ENCODE results near the gene SCFD2. TPM values are rescaled to one million over a fixed set of nuclear protein-coding genes. Genes with fewer than 3 reads are reported as not detected.
"Not testable (repeated sequence)": the region's sequence is repeated elsewhere in the genome, so short reads cannot be mapped to it uniquely, and the experiment has no call there.

SCFD2 gene
- total RNA-seq, 2 experiments from 2014 or later = 18.8 to 19.9 TPM

DNA sequence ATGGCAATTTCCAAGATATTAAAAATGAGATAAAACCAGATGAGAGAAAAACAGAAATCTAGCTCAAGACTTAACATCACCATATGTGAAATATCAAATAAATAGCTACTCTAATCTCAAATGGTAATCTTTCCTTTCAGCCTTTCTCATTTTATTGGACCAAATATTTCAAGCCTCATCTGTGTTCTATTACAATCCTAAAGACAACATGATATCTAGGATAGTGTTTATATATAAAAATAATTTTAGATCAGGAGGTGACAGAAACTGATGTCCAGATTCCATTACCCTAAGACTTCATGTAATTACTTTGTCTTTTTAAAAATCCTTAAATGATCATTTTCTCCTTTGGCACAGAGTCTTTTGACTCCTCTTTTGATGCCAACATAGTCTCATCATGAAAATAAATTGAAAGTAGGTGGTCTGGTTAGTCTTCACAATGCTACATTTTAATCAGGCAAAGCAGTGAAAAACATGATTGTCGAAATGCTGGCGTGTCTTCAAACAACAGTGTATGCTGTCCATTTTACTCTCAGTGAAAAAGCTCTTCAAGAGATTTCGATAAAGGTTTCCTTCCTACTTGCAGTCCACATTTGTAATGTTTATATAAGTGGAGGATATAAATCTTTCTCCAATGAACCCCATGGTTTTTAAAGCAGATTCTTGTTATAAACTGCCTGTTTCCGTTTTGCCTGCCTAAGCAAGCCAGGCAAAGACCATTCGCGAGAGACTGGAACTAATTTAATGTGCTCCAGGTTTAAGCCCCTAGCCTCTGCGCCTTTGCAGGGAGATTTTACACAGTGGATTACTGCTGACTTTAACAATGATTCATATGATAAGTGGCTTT is 169.8 kb downstream of the SCFD2 start:
- intact Hi-C loops (cut with micrococcal nuclease) = loop anchor here (2.0 to 10.0 kb wide), 5 partner anchors 181 to 1021 kb away; partner anchors contain the start of gene FIP1L1
- H3K4me1 Mint-ChIP-seq (ENCODE audit: low read depth) = peaks cover 2% of the 10 kb centered on the region

DNA sequence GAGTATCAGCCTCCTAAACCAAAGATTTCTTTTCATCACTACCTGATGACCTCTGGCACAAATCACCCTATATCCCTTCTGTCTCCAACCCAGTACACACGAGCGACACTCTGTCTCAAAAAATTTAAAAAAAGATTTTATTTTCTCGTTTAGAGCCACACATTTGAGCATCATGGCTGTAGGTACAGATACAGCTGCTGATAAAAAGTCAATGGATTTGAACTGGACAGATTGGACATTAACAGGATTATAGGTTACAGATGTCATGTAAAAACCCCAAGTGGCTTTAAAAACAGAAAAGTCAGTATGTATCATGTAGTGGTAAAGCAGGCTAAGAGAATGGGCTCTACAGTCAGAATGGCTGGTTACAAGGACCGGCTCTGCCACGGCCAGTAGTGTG is 171.1 kb downstream of the SCFD2 start:
- no peaks in the 10 kb centered on the region for H3K27me3 Mint-ChIP-seq
- no peak overlapping the region for H3K4me3 Mint-ChIP-seq
- intact Hi-C loops (cut with micrococcal nuclease) = loop anchor here (5.0 to 10.0 kb wide), 4 partner anchors 183 to 1023 kb away; partner anchors contain the start of gene FIP1L1
- no peak for DNase-seq
- ChIA-PET POLR2A (no interaction called here), CTCF (interaction anchor here (4.2 kb wide), 1 partner anchor 1039 kb away, joined by 26 read pairs; no protein-coding TSS in a partner anchor)
- no peaks in the 10 kb centered on the region for H3K36me3 Mint-ChIP-seq
- no peak overlapping the region for H3K27ac Mint-ChIP-seq
- no peaks in the 10 kb centered on the region for H3K9me3 Mint-ChIP-seq
- peaks cover 2% of the 10 kb centered on the region for H3K4me1 Mint-ChIP-seq (ENCODE audit: low read depth)

More for the DNA sequence above, 169.8 kb downstream of the SCFD2 start:
- H3K27ac Mint-ChIP-seq = no peak overlapping the region
- H3K4me3 Mint-ChIP-seq = no peak overlapping the region
- H3K9me3 Mint-ChIP-seq = no peaks in the 10 kb centered on the region
- no peaks in the 10 kb centered on the region for H3K36me3 Mint-ChIP-seq
- no peak for DNase-seq
- H3K27me3 Mint-ChIP-seq = no peaks in the 10 kb centered on the region
- ChIA-PET CTCF (interaction anchor here (0.7 to 4.2 kb wide), 3 partner anchors 21 to 1037 kb away, joined by 3 to 26 read pairs (median 3); no protein-coding TSS in a partner anchor), POLR2A (no interaction called here)

DNA sequence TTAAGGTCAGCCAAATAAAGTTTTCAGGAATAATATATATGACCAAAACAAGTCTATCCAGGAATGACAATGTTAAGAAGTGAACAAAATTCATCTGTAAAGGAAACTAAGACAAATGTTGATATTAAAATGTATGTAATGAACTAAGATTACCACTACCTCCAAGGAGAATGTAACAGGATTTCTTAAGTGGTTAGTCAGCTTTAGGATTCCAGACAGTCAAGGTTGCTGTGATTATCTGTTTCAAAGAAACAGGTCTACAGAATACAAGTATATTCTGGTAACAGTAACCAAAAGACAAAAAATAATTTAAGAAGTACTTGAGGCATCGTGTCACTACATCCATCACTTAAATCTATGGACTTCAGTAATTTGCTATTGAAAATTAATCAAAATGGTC is 172.8 kb downstream of the SCFD2 start:
- DNase-seq = no peak
- H3K4me1 Mint-ChIP-seq (ENCODE audit: low read depth) = no peaks in the 10 kb centered on the region
- no peaks in the 10 kb centered on the region for H3K36me3 Mint-ChIP-seq
- POLR2A ChIA-PET = no interaction called here
- H3K4me3 Mint-ChIP-seq = no peak overlapping the region
- no peaks in the 10 kb centered on the region for H3K27me3 Mint-ChIP-seq
- no peaks in the 10 kb centered on the region for H3K9me3 Mint-ChIP-seq
- no peak overlapping the region for H3K27ac Mint-ChIP-seq
- CTCF ChIA-PET = interaction anchor here (4.2 kb wide), 1 partner anchor 1040 kb away, joined by 26 read pairs; no protein-coding TSS in a partner anchor
- intact Hi-C loops (cut with micrococcal nuclease) = loop anchor here (10.0 kb wide), 1 partner anchor 712 kb away; no protein-coding TSS in a partner anchor

DNA sequence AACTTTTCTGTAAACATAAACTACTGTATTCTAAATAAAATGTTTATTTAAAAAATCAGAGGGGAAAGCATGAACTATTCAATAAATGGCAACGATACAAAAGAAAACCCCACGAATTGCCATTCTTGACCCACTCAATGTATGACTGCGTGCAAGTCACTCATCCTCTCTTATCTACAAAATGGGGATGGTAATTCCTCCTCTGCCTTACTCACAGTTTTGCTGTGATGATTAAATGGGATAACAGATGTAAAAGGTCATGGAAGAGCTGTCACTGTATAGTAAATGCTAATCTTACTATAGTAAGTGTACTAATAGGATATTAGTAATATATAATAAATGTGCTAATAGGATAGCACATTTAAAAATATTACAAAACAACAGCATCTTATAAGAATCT is 173.4 kb downstream of the SCFD2 start:
- POLR2A ChIA-PET = no interaction called here
- no peak overlapping the region for H3K27ac Mint-ChIP-seq
- intact Hi-C loops (cut with micrococcal nuclease) = loop anchor here (10.0 kb wide), 1 partner anchor 712 kb away; no protein-coding TSS in a partner anchor

DNA sequence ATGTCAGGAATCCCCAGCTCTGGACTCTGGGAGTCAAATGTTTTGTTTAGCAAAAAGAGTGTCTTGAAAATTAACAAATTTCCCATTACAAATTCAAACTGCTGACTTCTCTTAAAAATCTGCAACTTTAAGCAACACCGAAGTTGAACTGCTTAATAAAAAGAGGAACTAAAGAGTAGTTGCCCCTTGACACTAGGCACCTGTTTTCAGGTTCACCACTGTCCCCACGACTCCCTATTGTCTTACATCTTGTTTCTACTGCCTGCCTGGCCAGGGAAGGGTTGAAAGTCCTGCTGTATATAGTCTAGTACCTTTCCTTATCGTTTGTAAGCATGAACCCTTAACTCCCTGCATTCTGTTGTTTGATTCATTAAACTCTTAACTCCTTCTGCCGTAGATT is 173.9 kb downstream of the SCFD2 start:
- intact Hi-C loops (cut with micrococcal nuclease) = loop anchor here (10.0 kb wide), 1 partner anchor 713 kb away; no protein-coding TSS in a partner anchor
- CTCF ChIA-PET = no interaction called here
- no peak for DNase-seq
- Mint-ChIP-seq H3K9me3 (no peaks in the 10 kb centered on the region), H3K36me3 (no peaks in the 10 kb centered on the region), H3K27ac (no peak overlapping the region), H3K4me1 (ENCODE audit: low read depth) (no peaks in the 10 kb centered on the region), H3K27me3 (no peaks in the 10 kb centered on the region), H3K4me3 (no peak overlapping the region)
- POLR2A ChIA-PET = no interaction called here

More for the DNA sequence above, 173.4 kb downstream of the SCFD2 start:
- no peak for DNase-seq
- Mint-ChIP-seq H3K4me1 (ENCODE audit: low read depth) (no peaks in the 10 kb centered on the region), H3K27me3 (no peaks in the 10 kb centered on the region), H3K9me3 (no peaks in the 10 kb centered on the region), H3K36me3 (no peaks in the 10 kb centered on the region), H3K4me3 (no peak overlapping the region)
- CTCF ChIA-PET = interaction anchor here (4.2 kb wide), 1 partner anchor 1041 kb away, joined by 26 read pairs; no protein-coding TSS in a partner anchor

DNA sequence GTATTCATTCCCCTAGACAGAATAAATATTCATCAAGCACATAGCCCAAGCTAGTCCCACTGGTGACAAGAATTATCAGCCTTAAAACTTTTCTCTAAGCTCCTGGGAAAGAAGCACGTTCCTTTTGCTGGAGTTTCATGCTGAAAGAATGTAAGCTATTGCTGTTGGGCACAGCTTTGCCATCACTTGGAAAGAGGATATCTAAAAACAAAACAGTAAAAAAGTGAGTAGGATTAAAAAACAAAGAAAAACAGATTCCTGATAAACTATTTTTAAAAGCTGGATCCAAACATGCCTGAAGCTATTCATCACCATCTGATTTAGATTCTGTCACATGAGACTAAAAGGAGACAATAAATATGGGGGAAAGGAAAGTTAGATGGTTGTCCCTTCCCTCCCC is 176.8 kb downstream of the SCFD2 start:
- no peak overlapping the region for H3K27ac Mint-ChIP-seq
- DNase-seq = no peak
- no peak overlapping the region for H3K4me3 Mint-ChIP-seq
- intact Hi-C loops (cut with micrococcal nuclease) = no loop called here
- peaks cover 11% of the 10 kb centered on the region for H3K36me3 Mint-ChIP-seq
- no peaks in the 10 kb centered on the region for H3K27me3 Mint-ChIP-seq
- ChIA-PET CTCF (no interaction called here), POLR2A (no interaction called here)
- H3K9me3 Mint-ChIP-seq = no peaks in the 10 kb centered on the region
- no peaks in the 10 kb centered on the region for H3K4me1 Mint-ChIP-seq (ENCODE audit: low read depth)

DNA sequence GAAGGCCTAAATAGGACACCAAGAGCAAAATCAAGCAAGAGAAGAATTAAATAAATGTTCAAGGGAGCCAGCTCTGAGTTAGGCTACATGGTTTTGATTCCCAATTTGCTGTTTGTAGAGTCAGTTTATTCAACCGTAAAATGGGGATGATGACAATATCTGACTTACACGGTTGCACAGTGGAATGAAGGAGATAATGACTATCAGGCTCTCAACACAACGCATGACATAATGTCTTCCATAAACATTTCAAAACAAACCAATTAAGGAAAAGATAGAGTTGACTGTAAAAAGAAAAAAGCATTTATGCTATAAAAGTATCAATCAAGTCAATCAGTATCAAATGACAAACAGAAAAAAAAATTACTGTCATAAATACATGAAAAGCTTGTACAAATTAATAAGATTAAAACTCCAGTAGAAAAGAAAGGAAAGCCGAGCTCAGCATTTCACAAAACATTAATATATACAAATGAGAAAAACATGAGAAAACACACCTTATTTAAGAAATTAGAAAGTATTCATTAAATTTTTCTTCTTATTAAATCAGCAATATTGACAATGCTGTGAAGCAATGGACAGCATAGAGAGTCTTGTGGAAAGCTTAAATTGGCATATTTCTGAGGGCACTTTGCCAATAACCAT is 179.0 kb downstream of the SCFD2 start:
- Mint-ChIP-seq H3K36me3 (peaks cover 23% of the 10 kb centered on the region), H3K9me3 (peaks cover 6% of the 10 kb centered on the region), H3K27me3 (no peaks in the 10 kb centered on the region), H3K27ac (no peak overlapping the region), H3K4me3 (no peak overlapping the region), H3K4me1 (ENCODE audit: low read depth) (no peaks in the 10 kb centered on the region)
- DNase-seq = no peak
- ChIA-PET POLR2A (interaction anchor here (1.1 kb wide), 1 partner anchor 13 kb away, joined by 3 read pairs; no protein-coding TSS in a partner anchor), CTCF (no interaction called here)
- intact Hi-C loops (cut with micrococcal nuclease) = no loop called here

DNA sequence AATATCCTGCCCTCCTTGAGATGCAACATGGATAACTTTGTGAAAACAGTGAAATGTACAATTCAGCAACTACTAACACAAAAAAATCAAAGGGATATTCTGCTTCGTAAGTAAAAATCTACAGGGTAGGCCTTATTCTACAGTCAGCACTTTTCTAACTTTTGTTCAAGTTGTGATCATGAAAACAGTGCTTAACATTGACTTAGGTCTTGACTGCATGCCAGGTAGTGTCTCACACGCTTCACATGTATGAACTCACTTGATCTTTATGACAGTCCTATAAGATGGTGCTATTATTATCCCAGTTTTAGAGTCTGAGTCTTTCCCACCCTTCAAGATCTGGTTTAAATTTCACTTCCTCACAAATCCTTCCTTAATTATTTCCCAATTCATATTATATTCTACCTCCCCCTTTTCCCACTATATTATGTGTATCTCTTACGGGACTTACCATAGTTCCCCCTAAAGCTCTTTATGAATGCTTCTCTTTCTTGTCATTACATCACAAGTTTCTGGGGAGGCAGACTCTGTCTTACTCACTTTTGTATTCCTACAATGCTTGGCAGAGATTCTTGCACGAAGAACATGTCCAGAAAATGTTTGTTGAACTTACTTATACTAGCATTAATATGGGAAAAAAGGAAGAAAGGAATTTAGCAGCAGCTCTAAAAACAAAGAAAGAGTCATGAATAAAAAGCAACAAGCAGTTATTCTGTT is 179.8 kb downstream of the SCFD2 start:
- POLR2A ChIA-PET = interaction anchor here (1.1 kb wide), 1 partner anchor 13 kb away, joined by 3 read pairs; no protein-coding TSS in a partner anchor

DNA sequence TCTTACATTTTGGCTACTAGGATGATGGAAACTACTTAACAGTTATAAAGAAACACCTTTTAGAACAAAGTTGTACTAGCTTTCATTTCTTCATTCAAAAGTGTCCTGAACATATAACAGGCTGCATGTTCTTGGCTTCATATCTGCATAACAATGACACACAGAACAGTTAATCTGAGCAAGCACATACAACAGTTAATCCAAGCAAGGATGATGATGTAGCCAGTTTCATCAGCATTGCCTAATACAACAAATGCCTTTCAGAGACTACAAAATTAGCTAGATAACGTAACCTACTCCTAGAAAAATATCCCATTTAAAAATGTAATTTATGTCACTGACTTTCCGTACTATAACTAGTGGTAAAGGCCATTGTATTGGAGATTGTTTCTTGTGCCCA is 182.1 kb downstream of the SCFD2 start:
- H3K9me3 Mint-ChIP-seq = peaks cover 27% of the 10 kb centered on the region
- H3K27me3 Mint-ChIP-seq = no peaks in the 10 kb centered on the region
- no peaks in the 10 kb centered on the region for H3K4me1 Mint-ChIP-seq (ENCODE audit: low read depth)
- no peak overlapping the region for H3K4me3 Mint-ChIP-seq
- intact Hi-C loops (cut with micrococcal nuclease) = no loop called here
- no peak for DNase-seq
- CTCF ChIA-PET = interaction anchor here (0.7 kb wide), 1 partner anchor 875 kb away, joined by 3 read pairs; no protein-coding TSS in a partner anchor
- no peak overlapping the region for H3K27ac Mint-ChIP-seq
- H3K36me3 Mint-ChIP-seq = peaks cover 44% of the 10 kb centered on the region
- POLR2A ChIA-PET = no interaction called here

More for the DNA sequence above, 179.8 kb downstream of the SCFD2 start:
- H3K36me3 Mint-ChIP-seq = peaks cover 23% of the 10 kb centered on the region
- H3K4me1 Mint-ChIP-seq (ENCODE audit: low read depth) = no peaks in the 10 kb centered on the region
- H3K27me3 Mint-ChIP-seq = no peaks in the 10 kb centered on the region
- peaks cover 8% of the 10 kb centered on the region for H3K9me3 Mint-ChIP-seq
- H3K4me3 Mint-ChIP-seq = no peak overlapping the region
- CTCF ChIA-PET = no interaction called here
- intact Hi-C loops (cut with micrococcal nuclease) = no loop called here
- no peak overlapping the region for H3K27ac Mint-ChIP-seq
- no peak for DNase-seq

DNA sequence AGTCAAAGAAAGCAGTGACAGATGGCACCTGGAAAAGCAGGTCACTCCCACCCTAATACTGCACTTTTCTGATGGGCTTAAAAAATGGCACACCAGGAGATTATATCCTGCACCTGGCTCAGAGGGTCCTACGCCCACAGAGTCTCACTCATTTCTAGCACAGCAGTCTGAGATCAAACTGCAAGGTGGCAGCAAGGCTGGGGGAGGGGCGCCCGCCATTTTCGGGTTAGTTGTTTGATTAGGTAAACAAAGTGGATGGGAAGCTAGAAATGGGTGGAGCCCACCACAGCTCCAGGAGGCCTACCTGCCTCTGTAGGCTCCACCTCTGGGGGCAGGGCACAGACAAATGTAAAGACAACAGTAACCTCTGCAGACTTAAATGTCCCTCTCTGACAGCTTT is 188.1 kb downstream of the SCFD2 start:
- H3K4me1 Mint-ChIP-seq (ENCODE audit: low read depth); POLR2A ChIA-PET; H3K27me3 Mint-ChIP-seq; H3K4me3 Mint-ChIP-seq; intact Hi-C loops (cut with micrococcal nuclease); DNase-seq; H3K27ac Mint-ChIP-seq; CTCF ChIA-PET: not testable (repeated sequence)
- Mint-ChIP-seq H3K36me3 (peaks cover 57% of the 10 kb centered on the region), H3K9me3 (peaks cover 40% of the 10 kb centered on the region)

DNA sequence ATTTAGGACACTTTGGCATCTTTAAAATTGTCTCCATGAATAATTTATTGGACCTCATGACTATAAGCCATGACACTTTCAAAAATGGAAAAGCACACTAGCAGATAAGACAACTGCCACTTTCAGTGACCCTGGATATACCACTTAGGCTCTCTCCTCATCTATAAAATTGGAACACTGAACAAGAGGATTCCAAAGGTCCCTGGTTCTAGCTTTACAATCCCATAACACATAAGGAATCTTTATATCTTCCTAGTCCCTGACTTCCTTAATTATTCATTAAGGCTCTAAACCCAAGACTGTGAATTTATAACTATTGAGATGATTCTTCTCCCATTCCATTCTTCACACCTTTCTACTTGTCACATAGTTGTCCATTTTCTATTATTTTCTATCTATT is 190.2 kb downstream of the SCFD2 start:
- Mint-ChIP-seq H3K9me3 (peaks cover 31% of the 10 kb centered on the region), H3K27ac (no peak overlapping the region), H3K36me3 (peaks cover 58% of the 10 kb centered on the region), H3K4me3 (no peak overlapping the region), H3K27me3 (no peaks in the 10 kb centered on the region), H3K4me1 (ENCODE audit: low read depth) (peaks cover 10% of the 10 kb centered on the region)
- ChIA-PET POLR2A (no interaction called here), CTCF (interaction anchor here (1.5 kb wide), 1 partner anchor 20 kb away, joined by 3 read pairs; no protein-coding TSS in a partner anchor)
- no peak for DNase-seq
- intact Hi-C loops (cut with micrococcal nuclease) = no loop called here

DNA sequence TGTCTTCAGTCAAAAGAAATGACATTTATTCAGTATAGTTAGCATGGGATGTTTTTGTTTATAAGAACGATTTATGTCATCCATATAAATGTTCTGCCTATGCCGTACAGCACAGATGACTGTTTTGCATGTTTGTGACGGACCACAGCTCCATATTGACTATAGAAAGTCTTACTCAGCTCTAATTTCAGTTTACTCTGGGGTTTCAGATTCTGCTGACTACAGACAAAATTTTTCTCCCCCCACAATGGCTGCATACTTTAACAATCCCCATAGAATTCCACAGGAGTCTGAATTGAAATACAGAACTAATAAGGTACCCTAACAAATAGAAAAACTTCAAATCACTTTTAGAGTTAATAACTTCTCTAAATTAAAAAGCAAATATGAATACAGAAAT is 191.0 kb downstream of the SCFD2 start:
- Mint-ChIP-seq H3K27me3 (no peaks in the 10 kb centered on the region), H3K27ac (no peak overlapping the region), H3K4me1 (ENCODE audit: low read depth) (peaks cover 10% of the 10 kb centered on the region), H3K4me3 (no peak overlapping the region), H3K36me3 (peaks cover 51% of the 10 kb centered on the region), H3K9me3 (peaks cover 23% of the 10 kb centered on the region)
- POLR2A ChIA-PET = no interaction called here
- no peak for DNase-seq
- intact Hi-C loops (cut with micrococcal nuclease) = no loop called here
- CTCF ChIA-PET = interaction anchor here (1.5 kb wide), 1 partner anchor 21 kb away, joined by 3 read pairs; no protein-coding TSS in a partner anchor
